Mesenchymal stem cell (in vitro differentiated cells and primary cell): ENCODE results near the gene SLC2A4RG.
A peak's percentile ranks its signal among the peaks of the same experiment; 100 is the strongest.
"Not testable (repeated sequence)": the region's sequence is repeated elsewhere in the genome, so short reads cannot be mapped to it uniquely, and the experiment has no call there.

Source experiments
- DNase-seq: peaks from one replicate; pipeline ENCODE4 v3.0.0-alpha.2; 2013
- H2AFZ ChIP-seq: one replicate; pipeline ENCODE4 v1.6.1; 2013; ENCODE audit warnings: low read depth, mild to moderate bottlenecking, control low read depth, inconsistent platforms, low read length, moderate library complexity
- H2AK5ac ChIP-seq: 2 replicates; pipeline ENCODE4 v1.6.1; 2013; ENCODE audit warnings: low read length, moderate library complexity, mild to moderate bottlenecking, inconsistent platforms; ENCODE audit not compliant: severe bottlenecking
- H2BK120ac ChIP-seq: one replicate; pipeline ENCODE4 v1.6.1; 2013; ENCODE audit warnings: low read depth, mild to moderate bottlenecking, inconsistent platforms, low read length, moderate library complexity
- H2BK12ac ChIP-seq, 2 experiments: one replicate each; pipeline ENCODE4 v1.6.1; 2013; ENCODE audit warnings: inconsistent platforms in 2 of 2, low read length in 2 of 2, mild to moderate bottlenecking in 2 of 2, moderate library complexity in 2 of 2, control low read depth in 1 of 2
- H2BK15ac ChIP-seq: one replicate; pipeline ENCODE4 v1.6.1; 2013; ENCODE audit warnings: mild to moderate bottlenecking, low read depth, inconsistent platforms; ENCODE audit not compliant: poor library complexity, severe bottlenecking
- H2BK5ac ChIP-seq: 2 replicates; pipeline ENCODE4 v1.6.1; 2013; ENCODE audit warnings: low read depth, mild to moderate bottlenecking, low read length, control low read depth, inconsistent platforms; ENCODE audit not compliant: poor library complexity, severe bottlenecking
- H3K14ac ChIP-seq, 2 experiments: one replicate each; pipeline ENCODE4 v1.6.1; 2013; ENCODE audit warnings: inconsistent platforms in 2 of 2, low read length in 2 of 2, control low read depth in 1 of 2, mild to moderate bottlenecking in 1 of 2, moderate library complexity in 1 of 2
- H3K18ac ChIP-seq, 2 experiments: one replicate each; pipeline ENCODE4 v1.6.1; 2013; ENCODE audit warnings: inconsistent platforms in 2 of 2, low read length in 2 of 2, control low read depth in 1 of 2, low read depth in 1 of 2, mild to moderate bottlenecking in 1 of 2
- H3K23ac ChIP-seq, 2 experiments: one replicate each; pipeline ENCODE4 v1.6.1; 2013; ENCODE audit warnings: inconsistent platforms in 2 of 2, low read length in 2 of 2, mild to moderate bottlenecking in 2 of 2, moderate library complexity in 2 of 2, control low read depth in 1 of 2
- H3K27ac ChIP-seq: 2 replicates; pipeline ENCODE4 v1.5.1; 2013; ENCODE audit warnings: mild to moderate bottlenecking, moderate library complexity, low read length, control low read depth, inconsistent platforms; ENCODE audit not compliant: poor library complexity, severe bottlenecking
- H3K27me3 ChIP-seq, 2 experiments: 2 replicates each; pipeline versions ENCODE4 v1.6.1 to v1.7.0; 2013; ENCODE audit warnings: low read length in 2 of 2, mild to moderate bottlenecking in 2 of 2, moderate library complexity in 2 of 2, control low read depth in 1 of 2, inconsistent platforms in 1 of 2; ENCODE audit not compliant: control insufficient read depth in 1 of 2, insufficient read depth in 1 of 2
- H3K36me3 ChIP-seq, 2 experiments: 2 replicates each; pipeline versions ENCODE4 v1.6.1 to v1.7.0; 2013; ENCODE audit warnings: low read length in 2 of 2, control low read depth in 1 of 2, inconsistent platforms in 1 of 2, low read depth in 1 of 2, mild to moderate bottlenecking in 1 of 2; ENCODE audit not compliant: insufficient read depth in 2 of 2, control insufficient read depth in 1 of 2
- H3K4ac ChIP-seq, 2 experiments: one replicate each; pipeline ENCODE4 v1.6.1; 2013; ENCODE audit warnings: inconsistent platforms in 2 of 2, low read length in 2 of 2, mild to moderate bottlenecking in 2 of 2, moderate library complexity in 2 of 2, control low read depth in 1 of 2, low read depth in 1 of 2
- H3K4me1 ChIP-seq: 2 replicates; pipeline ENCODE4 v1.6.1; 2013; ENCODE audit warnings: low read depth, low read length, control low read depth; ENCODE audit not compliant: control insufficient read depth, insufficient read depth
- H3K4me2 ChIP-seq: 2 replicates; pipeline ENCODE4 v1.6.1; 2013; ENCODE audit warnings: low read length, mild to moderate bottlenecking, inconsistent platforms; ENCODE audit not compliant: poor library complexity, severe bottlenecking
- H3K4me3 ChIP-seq, 2 experiments: 2 replicates each; pipeline versions ENCODE4 v1.5.1 to v1.7.0; 2013; ENCODE audit warnings: low read length in 2 of 2, mild to moderate bottlenecking in 2 of 2, control low read depth in 1 of 2, low read depth in 1 of 2; ENCODE audit not compliant: insufficient read depth in 1 of 2
- H3K79me1 ChIP-seq: replicated peaks from 2 replicates; pipeline ENCODE4 v1.6.1; 2013; ENCODE audit warnings: mild to moderate bottlenecking, control low read depth, low read length, inconsistent platforms; ENCODE audit not compliant: poor library complexity, severe bottlenecking
- H3K9ac ChIP-seq: 2 replicates; pipeline ENCODE4 v1.7.0; 2013; ENCODE audit warnings: mild to moderate bottlenecking, low read length, moderate library complexity
- H3K9me3 ChIP-seq: 2 replicates; pipeline ENCODE4 v1.7.0; 2013; ENCODE audit warnings: mild to moderate bottlenecking, low read length; ENCODE audit not compliant: control insufficient read depth
- H4K8ac ChIP-seq: one replicate; pipeline ENCODE4 v1.6.1; 2013; ENCODE audit warnings: inconsistent platforms, mild to moderate bottlenecking, low read length, moderate library complexity
- H4K91ac ChIP-seq: one replicate; pipeline ENCODE4 v1.6.1; 2013; ENCODE audit warnings: mild to moderate bottlenecking, low read length, inconsistent platforms
- WGBS: methylation state at CpG from one replicate; pipeline ENCODE4 v1.1.7; 2013; ENCODE audit warnings: mixed read lengths; 5-methylcytosine and 5-hydroxymethylcytosine counted together

The SLC2A4RG gene

DNA sequence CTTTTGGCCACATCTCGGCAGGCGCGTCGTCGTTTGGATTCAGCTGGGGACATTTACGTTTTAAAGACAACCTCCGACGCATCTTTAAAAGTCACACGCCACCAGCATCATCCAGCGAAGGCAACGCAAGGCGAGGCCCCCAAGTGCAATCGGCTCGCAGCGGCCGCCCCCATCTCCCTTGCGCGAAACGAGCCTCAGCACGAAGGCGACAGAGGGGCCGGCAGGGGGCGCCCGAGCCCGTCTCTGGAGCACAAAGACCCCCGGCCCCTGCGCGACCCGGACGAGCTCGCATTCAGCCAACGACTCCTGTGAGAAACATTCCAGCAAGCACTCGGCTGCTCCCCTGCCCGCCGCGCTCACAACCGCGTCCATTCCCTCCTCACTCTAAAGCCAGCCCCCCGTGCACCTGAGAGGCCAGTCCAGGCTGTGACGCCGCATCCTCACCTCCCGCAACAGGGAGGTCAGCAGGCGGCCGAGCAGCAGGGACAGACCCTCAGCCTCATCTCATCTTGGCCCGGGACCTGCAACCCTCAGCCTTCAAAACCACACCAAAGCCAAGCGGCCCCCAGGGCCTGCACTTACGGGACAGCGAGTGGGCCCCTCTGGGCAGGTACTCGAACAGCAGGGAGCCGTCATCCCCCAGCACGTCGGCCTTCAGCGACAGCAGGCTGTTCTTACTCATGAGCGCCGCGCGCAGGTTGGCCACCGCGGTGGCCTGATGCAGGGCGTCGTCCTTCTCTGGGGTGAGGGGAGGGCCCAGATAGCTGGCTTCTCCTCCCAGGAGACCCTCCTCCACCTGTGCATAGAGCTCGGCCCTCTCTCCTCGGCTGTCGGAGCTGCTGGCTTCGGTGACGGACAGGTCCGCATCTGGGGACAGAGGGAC lies 35.8 kb downstream of the SLC2A4RG start:
- peaks cover 57% of the 10 kb centered on the region for H3K79me1 ChIP-seq
- H3K4me1 ChIP-seq = peaks cover 25% of the 10 kb centered on the region
- H4K91ac ChIP-seq = peak overlapping the region; percentile 73
- no peak overlapping the region for H2BK5ac ChIP-seq
- peak; percentile 45 for DNase-seq
- H2BK12ac ChIP-seq = peak overlapping the region in 1 of 2 experiments; percentile 49
- H3K9me3 ChIP-seq = no peaks in the 10 kb centered on the region
- H3K4ac ChIP-seq = peak overlapping the region in 1 of 2 experiments; percentile 50
- no peak overlapping the region for H2BK15ac ChIP-seq
- no peak overlapping the region for H3K27ac ChIP-seq
- peak overlapping the region in 1 of 2 experiments; percentile 83 for H3K14ac ChIP-seq
- WGBS = 23% methylated on average over 67 of the region's 67 CpGs
- peaks cover 0 to 24% of the 10 kb centered on the region in 2 experiments for H3K27me3 ChIP-seq
- peak overlapping the region; percentile 59 for H3K4me2 ChIP-seq
- peak overlapping the region in 1 of 2 experiments; percentile 42 for H3K23ac ChIP-seq
- H3K36me3 ChIP-seq = peaks cover 0 to 26% of the 10 kb centered on the region in 2 experiments
- no peak overlapping the region for H2BK120ac ChIP-seq
- H2AK5ac ChIP-seq = no peak overlapping the region
- H4K8ac ChIP-seq = peak overlapping the region; percentile 71
- peak overlapping the region; percentile 51 for H3K9ac ChIP-seq
- peak overlapping the region in 1 of 2 experiments; percentile 72 for H3K4me3 ChIP-seq
- peak overlapping the region in 1 of 2 experiments; percentile 4 for H3K18ac ChIP-seq
- H2AFZ ChIP-seq = peak overlapping the region; percentile 43

GRCh38 chr20:63776875-63777274 lies 37.3 kb downstream of the SLC2A4RG start:
- H2BK15ac ChIP-seq, H2AFZ ChIP-seq, H3K9ac ChIP-seq, H3K4me3 ChIP-seq, H2BK12ac ChIP-seq, H3K4me2 ChIP-seq, H3K4ac ChIP-seq, DNase-seq, H2BK5ac ChIP-seq, H3K14ac ChIP-seq, H3K27ac ChIP-seq, H3K9me3 ChIP-seq, H4K91ac ChIP-seq, H2BK120ac ChIP-seq, H4K8ac ChIP-seq, H2AK5ac ChIP-seq, H3K18ac ChIP-seq, H3K23ac ChIP-seq: not testable (repeated sequence)
- Histone ChIP-seq H3K36me3 (peaks cover 0 to 14% of the 10 kb centered on the region in 2 experiments), H3K4me1 (peaks cover 25% of the 10 kb centered on the region), H3K79me1 (peaks cover 43% of the 10 kb centered on the region), H3K27me3 (peaks cover 0 to 24% of the 10 kb centered on the region in 2 experiments)
- 97% methylated on average over 23 of the region's 23 CpGs for WGBS

GRCh38 chr20:63777614-63778013 lies 38.0 kb downstream of the SLC2A4RG start:
- Histone ChIP-seq H3K27me3 (peaks cover 0 to 24% of the 10 kb centered on the region in 2 experiments), H3K27ac (no peak overlapping the region), H3K4me2 (no peak overlapping the region), H4K91ac (no peak overlapping the region), H3K9ac (no peak overlapping the region), H2AK5ac (no peak overlapping the region), H3K36me3 (peaks cover 0 to 15% of the 10 kb centered on the region in 2 experiments), H2AFZ (no peak overlapping the region), H2BK12ac (peak overlapping the region in 1 of 2 experiments; percentile 30), H3K9me3 (no peaks in the 10 kb centered on the region), H3K79me1 (peaks cover 45% of the 10 kb centered on the region), H3K4me3 (no peak overlapping the region), H2BK120ac (no peak overlapping the region), H3K4me1 (peaks cover 25% of the 10 kb centered on the region), H3K23ac (no peak overlapping the region), H2BK15ac (no peak overlapping the region), H3K18ac (no peak overlapping the region), H2BK5ac (no peak overlapping the region), H3K14ac (no peak overlapping the region), H3K4ac (no peak overlapping the region), H4K8ac (no peak overlapping the region)
- 95% methylated on average over 12 of the region's 13 CpGs for WGBS
- no peak for DNase-seq

DNA sequence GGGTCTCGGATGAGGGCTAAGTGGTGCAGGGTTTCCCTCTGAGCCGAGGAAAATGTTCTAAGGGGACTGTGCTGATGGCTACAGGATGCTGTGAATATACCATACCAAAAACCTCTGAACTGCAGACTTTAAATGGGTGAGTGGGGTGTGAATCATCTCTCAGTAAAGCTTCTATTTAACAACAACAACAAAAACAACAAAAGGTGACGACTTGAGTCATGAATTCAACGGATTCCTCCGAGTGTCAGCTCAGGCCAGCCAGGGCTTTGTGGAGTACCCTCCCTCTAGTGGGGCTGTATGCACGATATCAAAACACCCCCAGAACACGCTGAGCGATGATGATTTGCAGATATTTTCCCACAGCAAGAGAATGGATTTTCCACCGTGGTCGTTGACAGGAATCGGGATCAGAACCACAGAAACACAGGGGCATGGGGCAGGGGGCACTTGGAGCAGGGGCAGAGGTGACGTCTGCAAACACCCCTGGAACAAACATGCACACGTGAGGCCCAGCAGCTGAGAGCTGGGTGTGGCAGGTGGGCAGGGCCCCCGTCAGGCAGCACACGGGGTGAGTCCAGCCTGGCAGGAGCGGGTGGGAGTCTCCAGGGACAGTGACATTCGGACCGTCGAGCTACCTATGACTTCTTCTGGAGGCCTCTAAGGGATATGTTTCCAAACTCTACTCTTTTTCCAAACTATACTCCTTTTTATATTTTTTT lies 38.6 kb downstream of the SLC2A4RG start:
- Histone ChIP-seq H3K18ac (no peak overlapping the region), H2AFZ (no peak overlapping the region), H2BK120ac (no peak overlapping the region), H2BK15ac (no peak overlapping the region), H2AK5ac (no peak overlapping the region), H2BK5ac (no peak overlapping the region), H3K27me3 (peaks cover 0 to 20% of the 10 kb centered on the region in 2 experiments), H3K4me3 (no peak overlapping the region), H3K23ac (peak overlapping the region in 1 of 2 experiments; percentile 73), H3K27ac (no peak overlapping the region), H4K91ac (no peak overlapping the region), H4K8ac (no peak overlapping the region), H3K36me3 (peaks cover 0 to 12% of the 10 kb centered on the region in 2 experiments), H3K9ac (no peak overlapping the region), H3K79me1 (peaks cover 41% of the 10 kb centered on the region), H3K4ac (no peak overlapping the region), H3K4me2 (no peak overlapping the region), H3K14ac (no peak overlapping the region), H3K9me3 (no peaks in the 10 kb centered on the region), H3K4me1 (peaks cover 22% of the 10 kb centered on the region), H2BK12ac (no peak overlapping the region)
- WGBS = 55% methylated on average over 15 of the region's 19 CpGs
- DNase-seq = peak; percentile 18
